ENCODE measurements around the gene MYL3.
A peak's percentile ranks its signal among the peaks of the same experiment; 100 is the strongest.

MYL3 gene

GRCh38 chr3:46865031-46865507 is 1.8 kb upstream of the MYL3 start:
- DNase-seq (ENCODE audit: low read depth in 2 of 2) = peak; percentile 47 to 50

- no peak for DNase-seq (ENCODE audit: low read depth in 2 of 2)
Observed at GRCh38 chr3:46864061-46864881, 1.0 kb upstream of the MYL3 start.

DNA sequence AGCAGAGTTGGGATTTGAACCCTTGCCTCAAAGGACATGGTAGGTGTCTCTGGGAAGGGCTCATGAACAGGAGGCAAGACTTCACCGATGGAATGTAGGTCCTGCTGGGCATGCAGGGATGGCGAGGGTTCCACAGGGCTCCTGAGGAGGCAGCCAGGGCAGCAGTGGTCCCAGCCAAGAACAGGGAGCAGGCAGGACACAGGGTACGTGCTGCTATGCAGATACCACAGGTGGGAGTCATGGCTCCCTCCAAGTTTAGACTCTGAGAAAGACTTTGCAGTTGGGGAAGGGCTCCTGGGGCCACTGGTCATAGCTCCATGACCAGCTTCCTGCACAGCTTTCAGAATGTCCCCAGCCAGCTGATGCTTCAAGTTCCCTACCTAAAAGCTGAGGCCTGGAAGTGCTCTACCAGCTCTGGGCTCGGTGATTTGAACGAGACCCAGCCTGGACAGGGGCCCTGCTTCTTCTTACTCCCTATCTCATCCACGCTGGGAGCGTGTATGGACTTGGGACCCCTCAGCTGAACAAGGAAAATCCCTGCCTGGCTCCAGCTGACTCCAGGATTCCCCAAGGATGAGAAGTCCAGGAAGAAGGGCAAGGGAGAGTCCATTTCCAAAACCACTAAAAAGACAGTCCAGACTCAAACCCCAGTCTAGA is 747 bp downstream of the MYL3 start:
- no peak for DNase-seq (ENCODE audit: low read depth in 2 of 2)

DNA sequence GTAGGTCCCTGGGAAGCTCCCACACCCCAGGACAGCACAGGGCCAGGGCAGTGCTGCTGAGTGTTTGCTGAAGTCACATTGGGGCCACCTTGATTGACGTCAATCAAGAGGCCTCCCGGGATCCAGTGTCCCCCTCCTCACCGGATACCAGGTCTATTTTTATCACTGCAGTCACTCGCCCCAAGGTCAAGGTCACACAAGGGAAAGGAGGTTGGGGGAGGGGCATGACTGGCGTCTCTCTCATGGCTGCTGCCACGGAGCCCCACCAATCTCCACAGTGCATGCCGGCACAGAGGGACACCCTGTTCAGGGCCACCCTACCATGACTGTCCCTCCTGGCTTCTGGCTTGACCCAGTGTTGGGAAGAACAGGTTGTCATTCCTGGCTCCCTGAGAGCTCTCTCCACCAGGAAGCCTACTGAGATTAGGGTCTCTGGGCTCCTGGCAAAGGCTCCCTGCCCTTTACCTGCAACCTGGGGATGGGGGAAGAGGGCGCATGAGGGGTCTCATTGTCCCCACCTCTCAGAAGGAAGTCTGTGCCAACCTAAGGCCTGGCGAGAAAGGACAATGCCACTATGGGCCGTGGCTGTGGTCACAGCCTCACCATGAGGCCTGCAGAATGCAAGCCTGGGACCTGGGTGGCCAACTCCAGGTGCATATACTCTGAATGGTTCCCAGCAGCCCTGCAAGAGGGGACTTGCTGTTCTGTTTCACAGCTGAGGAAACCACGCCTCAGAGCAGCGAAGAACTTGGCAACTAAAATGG is 1.5 kb downstream of the MYL3 start:
- no peak for DNase-seq (ENCODE audit: low read depth in 2 of 2)

DNA sequence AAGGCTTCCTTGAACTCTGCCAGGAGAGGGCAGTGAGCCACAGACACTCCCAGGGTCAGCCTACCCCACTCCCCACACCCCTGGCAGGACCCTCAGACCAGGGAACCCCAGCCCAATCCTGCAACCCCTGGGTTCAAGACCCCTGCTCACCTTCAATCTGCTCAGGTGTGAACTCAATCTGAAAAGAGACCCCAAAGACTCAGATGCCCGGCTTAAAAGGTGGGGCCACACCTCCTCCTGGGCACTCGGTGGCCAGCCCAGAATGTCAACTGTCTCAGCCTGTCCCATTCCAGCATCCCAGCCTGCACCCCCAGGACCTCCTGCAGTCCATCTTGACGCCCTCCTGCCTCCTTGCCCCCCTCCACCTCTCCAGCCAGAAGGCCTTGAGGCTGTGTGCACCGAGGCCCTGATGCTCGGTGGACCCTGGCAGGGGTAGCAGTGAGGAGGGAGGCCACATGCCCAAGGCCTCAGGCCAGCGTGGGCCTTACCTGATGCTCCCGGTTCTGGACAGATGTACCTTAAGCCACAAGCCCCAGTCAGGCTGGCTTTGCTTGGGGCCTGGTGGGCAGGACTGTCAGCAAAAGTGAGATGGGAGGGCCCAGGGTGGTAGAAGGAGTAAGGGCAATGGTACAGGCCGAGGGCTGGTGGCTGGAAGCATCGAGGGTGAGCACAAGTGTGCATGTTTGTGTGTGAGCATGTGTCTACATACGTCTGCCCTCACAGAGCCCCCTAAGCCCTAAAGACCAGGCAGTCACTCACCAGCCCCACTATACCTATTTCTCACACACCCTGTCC is 2.2 kb downstream of the MYL3 start:
- no peak for DNase-seq (ENCODE audit: low read depth in 2 of 2)

DNA sequence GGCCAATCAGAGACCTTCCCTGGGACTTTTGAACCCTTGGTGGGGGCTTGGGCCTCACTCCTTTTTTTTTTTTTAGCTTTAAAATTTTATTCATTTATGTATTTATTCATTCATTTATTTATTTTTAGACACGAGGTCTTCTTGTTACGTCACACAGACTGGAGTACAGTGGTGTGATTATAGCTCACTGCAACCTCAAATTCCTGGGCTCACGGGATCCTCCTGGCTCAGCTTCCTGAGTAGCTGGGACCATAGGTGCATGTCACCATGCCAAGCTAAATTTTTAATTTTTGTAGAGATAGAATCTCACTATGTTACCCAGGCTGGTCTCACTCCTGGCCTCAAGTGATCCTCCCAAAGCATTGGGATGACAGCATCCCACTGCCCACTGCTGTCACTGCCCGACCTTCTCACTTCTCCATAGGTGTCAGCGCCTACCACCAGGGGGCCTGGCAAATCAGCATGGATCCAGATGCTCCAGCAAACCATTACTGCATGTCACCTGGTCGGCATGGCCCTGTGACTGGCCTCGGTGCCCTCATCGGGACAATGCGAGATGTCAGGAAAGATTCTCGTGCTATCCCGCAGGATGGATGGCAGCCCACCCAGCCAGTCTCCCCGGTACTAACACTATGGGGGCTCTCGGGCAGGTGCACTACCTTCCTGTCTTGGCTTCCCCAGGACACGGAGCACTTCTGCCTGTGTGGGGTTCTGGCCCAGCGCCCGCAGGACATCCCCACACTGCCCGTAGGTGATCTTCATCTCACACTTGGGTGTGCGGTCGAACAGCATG is 3.0 kb downstream of the MYL3 start:
- DNase-seq (ENCODE audit: low read depth in 2 of 2) = no peak

GRCh38 chr3:46859001-46859710 is 4.1 kb downstream of the MYL3 start:
- no peak for DNase-seq (ENCODE audit: low read depth in 2 of 2)

DNA sequence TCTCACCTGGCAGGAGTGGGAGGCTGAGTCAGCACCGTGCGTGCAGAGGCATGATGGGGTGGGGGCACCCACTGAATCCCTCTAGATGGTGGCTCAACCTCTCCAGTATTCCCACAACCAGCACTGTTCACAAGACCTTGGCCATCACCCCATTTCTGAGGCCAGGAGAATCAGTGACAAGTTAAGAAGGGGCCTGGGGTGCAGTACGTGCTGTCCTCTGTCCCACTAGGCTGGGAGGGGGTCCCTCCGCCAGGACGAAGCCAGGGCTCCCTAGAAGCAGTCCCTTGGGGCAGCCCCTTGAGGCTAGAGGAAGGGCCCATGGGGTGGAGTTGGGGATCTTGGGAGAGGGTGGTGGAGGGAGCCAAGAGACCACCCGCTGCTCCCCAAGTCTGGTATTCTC is 4.8 kb downstream of the MYL3 start:
- DNase-seq (ENCODE audit: low read depth in 2 of 2) = no peak

GRCh38 chr3:46857485-46858341 is 5.5 kb downstream of the MYL3 start:
- no peak for DNase-seq (ENCODE audit: low read depth in 2 of 2)

GRCh38 chr3:46856576-46857471 is 6.4 kb downstream of the MYL3 start:
- no peak for DNase-seq (ENCODE audit: low read depth in 2 of 2)

- no peak for DNase-seq (ENCODE audit: low read depth in 2 of 2)
Observed at GRCh38 chr3:46854555-46854991, 8.7 kb downstream of the MYL3 start.

GRCh38 chr3:46853441-46854415 is 9.5 kb downstream of the MYL3 start:
- no peak for DNase-seq (ENCODE audit: low read depth in 2 of 2)

DNA sequence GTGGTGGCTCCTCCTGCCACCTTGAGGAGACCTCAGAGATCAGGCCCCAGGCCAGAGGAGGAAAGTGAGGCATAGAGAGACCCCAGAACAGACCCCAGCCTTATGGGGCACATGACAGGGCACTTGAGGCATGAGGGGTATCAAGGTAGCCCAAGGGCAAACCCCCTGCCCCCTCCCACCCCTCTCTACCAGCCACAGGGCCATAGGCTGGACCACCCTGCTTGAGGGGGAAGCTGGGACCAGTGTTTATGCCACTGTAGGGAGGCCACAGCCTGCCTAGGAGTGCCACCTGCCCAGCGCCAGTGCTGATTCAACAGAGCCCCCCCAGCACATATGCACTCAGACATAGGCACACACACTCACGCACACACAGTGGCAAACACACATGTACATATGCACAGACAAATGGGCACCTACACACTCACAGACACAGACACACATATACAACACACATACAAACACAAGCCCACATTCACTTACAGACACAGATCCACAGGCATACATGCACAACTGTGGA is 10.3 kb downstream of the MYL3 start:
- DNase-seq (ENCODE audit: low read depth in 2 of 2) = no peak

DNA sequence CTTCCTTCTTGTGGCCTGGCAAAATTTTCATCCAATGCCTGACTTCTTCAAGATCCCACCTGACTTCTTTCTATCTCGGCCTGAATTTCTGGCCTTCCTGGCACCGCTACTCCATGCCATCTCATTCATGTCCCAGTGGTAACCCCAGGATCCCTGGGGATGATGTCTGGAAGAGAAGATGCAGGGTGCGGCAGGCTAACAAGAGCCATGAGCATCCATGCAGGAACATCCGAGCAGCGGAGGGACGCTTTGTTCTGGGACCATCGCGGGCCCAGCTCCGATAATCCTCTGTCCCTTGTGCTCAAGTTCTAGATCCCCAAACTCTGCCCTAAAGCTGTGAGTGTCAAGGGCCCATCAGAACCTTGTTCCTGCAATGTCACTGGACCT is 10.9 kb downstream of the MYL3 start:
- no peak for DNase-seq (ENCODE audit: low read depth in 2 of 2)

DNA sequence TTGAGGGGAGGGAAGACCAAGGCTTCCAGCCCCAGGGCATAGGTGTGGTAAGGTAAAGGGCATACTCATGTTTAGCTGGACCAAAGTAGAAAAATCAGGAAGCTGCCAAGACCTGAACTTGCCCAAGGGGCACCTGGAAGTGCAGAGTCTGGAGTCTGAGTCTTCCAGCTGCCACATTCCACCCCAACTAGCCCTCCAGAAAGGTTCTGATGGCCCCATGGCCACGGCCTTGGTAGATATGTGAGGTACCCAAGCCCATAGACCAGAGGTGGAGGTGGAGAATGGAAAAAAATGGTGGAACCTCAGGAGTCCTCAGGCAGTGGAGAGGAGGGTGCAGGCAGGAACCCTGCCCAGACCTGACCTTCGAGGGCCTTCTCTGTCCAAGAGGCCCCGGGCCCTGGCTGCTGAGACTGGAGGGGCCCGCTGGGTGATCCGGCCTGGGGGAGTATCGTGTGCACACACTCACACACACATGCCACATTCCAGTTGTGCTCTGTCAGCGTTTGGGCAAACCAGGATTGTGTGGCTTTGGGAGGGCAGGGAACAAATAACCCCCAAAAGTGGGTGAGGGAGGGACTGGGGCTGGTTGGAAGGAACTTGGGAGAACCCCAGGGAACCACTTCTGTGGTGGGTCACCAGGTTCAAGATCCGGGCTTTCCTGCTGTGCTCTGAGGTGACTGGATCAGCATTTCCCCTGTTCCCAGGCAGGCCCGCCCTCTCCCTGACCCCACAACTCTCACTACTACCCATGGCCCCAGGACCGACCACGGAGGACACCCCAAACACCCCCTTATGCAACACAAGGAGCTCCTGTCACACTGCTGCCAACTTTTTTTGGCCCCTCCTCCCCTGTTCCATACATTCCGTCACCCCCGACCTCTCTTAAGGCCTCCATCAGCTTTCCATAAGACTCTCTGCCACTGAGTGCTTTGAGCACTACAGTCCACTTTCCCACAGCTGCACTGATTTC is 11.6 kb downstream of the MYL3 start:
- DNase-seq (ENCODE audit: low read depth in 2 of 2) = no peak

DNA sequence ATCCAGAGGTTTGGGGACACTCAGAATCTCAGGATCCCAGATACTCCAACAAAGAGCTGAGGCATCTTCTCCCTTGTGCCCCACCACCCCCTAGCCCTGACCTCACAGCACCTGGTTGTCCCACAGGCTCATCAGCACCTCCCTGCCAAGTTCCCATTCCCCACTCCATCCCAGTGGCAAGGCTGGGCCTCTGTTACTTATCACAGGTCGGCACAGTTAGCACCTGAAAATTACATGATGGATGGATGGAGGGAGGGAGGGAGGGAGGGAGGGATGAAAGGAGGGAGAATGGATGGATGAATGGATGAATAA is 12.8 kb downstream of the MYL3 start:
- no peak for DNase-seq (ENCODE audit: low read depth in 2 of 2)
